HEK293T (cell line): Measurements from ENCODE around the gene LRRIQ3.

Experiments
- CTCF ChIA-PET: fragments of 350-600 bp; formaldehyde crosslinking; extraction: SDS; loops from one replicate; lab custom pipeline; 2021; ENCODE audit warnings: antibody characterized with exemption, inconsistent platforms; lab: Yijun Ruan, JAX
- POLR2A ChIA-PET: fragments of 350-600 bp; formaldehyde crosslinking; extraction: SDS; loops from one replicate; lab custom pipeline; 2020; ENCODE audit warnings: antibody characterized with exemption, inconsistent platforms; lab: Yijun Ruan, JAX
- DNase-seq: peaks from one replicate; pipeline ENCODE4 v3.0.0; 2012; ENCODE audit warnings: mixed read lengths; ENCODE audit errors: extremely low spot score
- ARNT ChIP-seq: fragments of 450-650 bp; IDR thresholded peaks from 2 replicates; pipeline ENCODE4 v1.6.1; 2017; ENCODE audit warnings: mild to moderate bottlenecking
- BHLHE40 ChIP-seq: fragments of 450-650 bp; IDR thresholded peaks from 2 replicates; pipeline ENCODE4 v1.6.1; 2016; ENCODE audit warnings: mild to moderate bottlenecking, moderate library complexity, borderline replicate concordance
- CTBP1 ChIP-seq: fragments of 450-650 bp; IDR thresholded peaks from 2 replicates; pipeline ENCODE4 v1.6.1; 2016; ENCODE audit warnings: borderline replicate concordance
- ELF4 ChIP-seq: fragments of 450-650 bp; IDR thresholded peaks from 2 replicates; pipeline ENCODE4 v1.6.1; 2017; ENCODE audit warnings: antibody characterized with exemption
- FOXA1 ChIP-seq: fragments of 450-650 bp; IDR thresholded peaks from 2 replicates; pipeline ENCODE4 v1.6.1; 2016; ENCODE audit warnings: mild to moderate bottlenecking
- FOXK2 ChIP-seq: fragments of 450-650 bp; IDR thresholded peaks from 2 replicates; pipeline ENCODE4 v1.6.1; 2016; ENCODE audit warnings: mild to moderate bottlenecking
- FOXM1 ChIP-seq: fragments of 450-650 bp; IDR thresholded peaks from 2 replicates; pipeline ENCODE4 v1.6.1; 2017; ENCODE audit warnings: mild to moderate bottlenecking, borderline replicate concordance
- HDGF ChIP-seq: fragments of 450-650 bp; IDR thresholded peaks from 2 replicates; pipeline ENCODE4 v1.6.1; 2017; ENCODE audit warnings: antibody characterized with exemption, borderline replicate concordance
- L3MBTL2 ChIP-seq: fragments of 450-650 bp; conservative IDR thresholded peaks from 2 replicates; pipeline ENCODE4 v1.6.1; 2016; ENCODE audit warnings: mild to moderate bottlenecking
- LEF1 ChIP-seq: fragments of 450-650 bp; IDR thresholded peaks from 2 replicates; pipeline ENCODE4 v1.6.1; 2017; ENCODE audit warnings: mild to moderate bottlenecking, borderline replicate concordance
- NFRKB ChIP-seq: fragments of 450-650 bp; IDR thresholded peaks from 2 replicates; pipeline ENCODE4 v1.6.1; 2016; ENCODE audit warnings: mild to moderate bottlenecking, moderate library complexity
- PKNOX1 ChIP-seq: fragments of 450-650 bp; IDR thresholded peaks from 2 replicates; pipeline ENCODE4 v1.6.1; 2016
- SP1 ChIP-seq: fragments of 450-650 bp; IDR thresholded peaks from 2 replicates; pipeline ENCODE4 v1.6.1; 2017
- SUZ12 ChIP-seq: fragments of 450-650 bp; IDR thresholded peaks from 2 replicates; pipeline ENCODE4 v1.6.1; 2016; ENCODE audit warnings: mild to moderate bottlenecking
- TARDBP ChIP-seq: fragments of 450-650 bp; IDR thresholded peaks from 2 replicates; pipeline ENCODE4 v1.6.1; 2016
- ZNF384 ChIP-seq: fragments of 450-650 bp; IDR thresholded peaks from 2 replicates; pipeline ENCODE4 v1.6.1; 2016

LRRIQ3 gene

GRCh38 chr1:74012583-74012982, 185.4 kb downstream of the LRRIQ3 start:
- CTCF ChIA-PET: no interaction called here
- TF ChIP-seq NFRKB (no peak), CTBP1 (no peak), FOXM1 (no peak), HDGF (no peak), PKNOX1 (no peak), FOXA1 (no peak), L3MBTL2 (no peak), LEF1 (no peak), ARNT (no peak)
- POLR2A ChIA-PET: no interaction called here
- DNase-seq: no peak

GRCh38 chr1:74011736-74012135, 186.2 kb downstream of the LRRIQ3 start:
- ChIA-PET POLR2A (no interaction called here), CTCF (no interaction called here)
- TF ChIP-seq ZNF384 (no peak), NFRKB (no peak), FOXM1 (no peak), PKNOX1 (no peak), TARDBP (no peak), SUZ12 (no peak), ARNT (no peak), LEF1 (no peak), L3MBTL2 (no peak), SP1 (no peak), CTBP1 (no peak), FOXK2 (no peak), BHLHE40 (no peak), ELF4 (no peak), HDGF (no peak), FOXA1 (no peak)
- no peak for DNase-seq

GRCh38 chr1:74010206-74010605, 187.8 kb downstream of the LRRIQ3 start:
- POLR2A ChIA-PET: no interaction called here
- CTCF ChIA-PET: no interaction called here
- TF ChIP-seq FOXK2 (no peak), TARDBP (no peak), FOXM1 (no peak), L3MBTL2 (no peak), HDGF (no peak), CTBP1 (no peak), FOXA1 (no peak), ZNF384 (no peak), SP1 (no peak), PKNOX1 (no peak), BHLHE40 (no peak), ELF4 (no peak), NFRKB (no peak), LEF1 (no peak), ARNT (no peak), SUZ12 (no peak)
- no peak for DNase-seq

GRCh38 chr1:74005533-74005932, 192.4 kb downstream of the LRRIQ3 start:
- no peak for TF ChIP-seq FOXA1
- ChIA-PET CTCF (no interaction called here), POLR2A (no interaction called here)
- no peak for DNase-seq

GRCh38 chr1:74003806-74004205, 194.2 kb downstream of the LRRIQ3 start:
- TF ChIP-seq SP1 (no peak), FOXK2 (no peak), L3MBTL2 (no peak), FOXM1 (no peak), ZNF384 (no peak), BHLHE40 (no peak), HDGF (no peak)
- ChIA-PET CTCF (no interaction called here), POLR2A (no interaction called here)
- no peak for DNase-seq

GRCh38 chr1:73998348-73998959, 199.5 kb downstream of the LRRIQ3 start:
- DNase-seq: peak; percentile 30
- TF ChIP-seq SUZ12: no peak
- TF ChIP-seq NFRKB: no peak
- TF ChIP-seq BHLHE40: no peak
- no peak for TF ChIP-seq CTBP1
- no peak for TF ChIP-seq TARDBP
- no peak for TF ChIP-seq FOXK2
- TF ChIP-seq SP1: no peak
- TF ChIP-seq FOXM1: no peak
- no peak for TF ChIP-seq LEF1
- no peak for TF ChIP-seq HDGF
- TF ChIP-seq FOXA1: no peak
- TF ChIP-seq ELF4: no peak
- no peak for TF ChIP-seq PKNOX1
- no peak for TF ChIP-seq ARNT
- no peak for TF ChIP-seq ZNF384
- no peak for TF ChIP-seq L3MBTL2
- POLR2A ChIA-PET: no interaction called here
- CTCF ChIA-PET: no interaction called here
